GM12878 (cell line): ENCODE measurements around the gene MRM1. TPM values are rescaled to one million over a fixed set of nuclear protein-coding genes. Genes with fewer than 3 reads are reported as not detected.

Experiments
- PKNOX1 ChIP-seq: fragments of 450-650 bp; IDR thresholded peaks from 2 replicates; pipeline ENCODE4 v1.6.1; 2016; ENCODE audit warnings: mild to moderate bottlenecking
- PRDM15 ChIP-seq: fragments of 450-650 bp; formaldehyde crosslinking; IDR thresholded peaks from 2 replicates; pipeline ENCODE4 v1.4.0; 2020; ENCODE audit warnings: mild to moderate bottlenecking, moderate library complexity
- SRF ChIP-seq, 2 experiments: IDR thresholded peaks; 2 replicates each; pipeline ENCODE4 v1.6.1; 2011; ENCODE audit warnings: low read depth in 2 of 2, low read length in 2 of 2, mild to moderate bottlenecking in 1 of 2, moderate library complexity in 1 of 2
- YY1 ChIP-seq: IDR thresholded peaks from 2 replicates; pipeline ENCODE4 v1.6.1; 2011; ENCODE audit warnings: low read depth, mild to moderate bottlenecking, low read length
- ZBTB40 ChIP-seq: fragments of 450-650 bp; IDR thresholded peaks from 2 replicates; pipeline ENCODE4 v1.6.1; 2016; ENCODE audit warnings: mild to moderate bottlenecking, moderate library complexity, borderline replicate concordance
- polyA plus RNA-seq, 11 experiments: library from polyadenylated mRNA; depleted of rRNA in 4 of 11; unstranded in 6 of 11; stranded (reverse) in 5 of 11; fragments of >200 nt; fragmentation: Nextera tagmentation in 4 of 11; fragmentation: Illumina TruSeq in 1 of 11; extraction: Ambion mirVana in 4 of 11; extraction: Trizol in 1 of 11; gene quantifications; 1 replicate in 1 of 11; 2 replicates in 10 of 11; pipeline versions ENCODE4 v1.2.1 to v1.2.3, GENCODE V29; 2011 to 2016; ENCODE audit warnings: inconsistent platforms in 2 of 11, missing spikeins in 2 of 11, low read depth in 1 of 11
- total RNA-seq, 4 experiments: library from RNA; depleted of rRNA in 3 of 4; stranded (reverse); fragments of >200 nt in 3 of 4; fragmentation: Illumina TruSeq in 1 of 4; extraction: Trizol in 1 of 4; gene quantifications; 2 replicates each; pipeline versions ENCODE4 v1.2.1 to v1.2.3, GENCODE V29; 2013 to 2021

Gene MRM1
- total and polyA plus RNA-seq, 10 of the 15 experiments (the other 5 are each of a cell fraction or from before 2014, with no cell fraction given) = 0.23 to 16.9 (median 13.2) TPM

GRCh38 chr17:36608280-36608679 is 6.9 kb downstream of the MRM1 start (continued):
- no peak for TF ChIP-seq PRDM15 (CRISPR knock-in tag)
- no peak for TF ChIP-seq YY1
- TF ChIP-seq ZBTB40 = no peak
- no peak for TF ChIP-seq SRF (IDR thresholded peaks at IDR 0.05; ENCODE audit: low read depth in 2 of 2, low read length in 2 of 2)
- no peak for TF ChIP-seq PKNOX1
